Measurements from ENCODE around the gene BASP1.

BASP1 gene

GRCh38 chr5:17192191-17192590 lies 25.2 kb upstream of the BASP1 start:
- DNase-seq: no peak

DNA sequence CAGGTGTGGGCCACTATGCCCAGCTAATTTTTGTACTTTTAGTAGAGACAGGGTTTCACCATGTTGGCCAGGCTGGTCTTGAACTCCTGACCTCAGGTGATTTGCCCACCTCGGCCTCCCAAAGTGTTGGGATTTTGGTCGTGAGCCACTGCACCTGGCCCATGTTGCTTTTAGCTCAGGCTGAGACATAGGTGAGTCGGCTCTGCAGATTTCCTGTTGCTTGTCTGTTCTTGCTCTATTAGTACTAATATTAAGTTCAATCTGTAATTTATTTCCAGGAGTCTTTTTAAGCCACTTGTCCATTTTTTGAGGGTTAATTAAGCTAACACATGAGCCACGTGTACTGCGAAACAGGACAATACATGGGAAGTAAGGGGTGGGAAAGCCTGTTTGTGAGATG lies 21.4 kb upstream of the BASP1 start:
- no peak for DNase-seq

- no peak for DNase-seq
Observed at GRCh38 chr5:17196697-17197096, 20.7 kb upstream of the BASP1 start.

- peak; percentile 59 for DNase-seq
Observed at GRCh38 chr5:17203329-17204132, 13.9 kb upstream of the BASP1 start.

DNA sequence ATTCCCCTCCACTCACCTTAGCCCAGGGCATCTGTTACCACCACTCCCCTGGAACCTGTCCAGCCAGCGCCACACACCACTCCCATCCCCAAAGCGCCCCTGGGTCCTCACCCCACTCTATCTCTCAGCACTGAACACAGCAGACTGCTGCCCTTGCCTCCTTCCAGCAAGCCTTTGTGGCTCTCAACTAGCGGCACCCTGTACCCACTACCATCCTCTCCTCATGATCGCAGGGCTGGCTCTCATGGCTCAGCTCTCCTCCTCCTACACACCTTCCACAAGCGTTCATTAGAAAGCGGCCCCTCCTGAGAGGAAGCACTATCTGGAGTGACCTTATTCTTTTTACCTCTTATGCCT lies 13.3 kb upstream of the BASP1 start:
- DNase-seq: no peak

DNA sequence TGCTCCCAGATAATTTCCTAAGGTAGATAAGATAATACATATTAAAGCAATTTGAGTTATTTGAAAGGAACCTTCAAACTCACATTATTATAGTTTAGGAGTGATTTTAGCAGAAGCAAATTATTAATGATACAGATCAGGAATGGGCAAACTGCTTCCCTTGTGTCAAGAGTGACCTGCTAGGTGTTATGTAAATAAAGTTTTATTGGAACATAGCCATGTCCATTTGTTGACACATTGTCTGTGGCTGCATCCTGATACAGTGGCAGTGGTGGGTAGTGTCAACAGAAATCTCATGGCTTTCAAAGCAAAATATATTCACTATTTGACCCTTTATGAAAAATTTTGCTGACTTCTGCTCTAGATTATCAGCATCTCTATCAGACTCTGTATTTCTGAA lies 11.4 kb upstream of the BASP1 start:
- no peak for DNase-seq

DNA sequence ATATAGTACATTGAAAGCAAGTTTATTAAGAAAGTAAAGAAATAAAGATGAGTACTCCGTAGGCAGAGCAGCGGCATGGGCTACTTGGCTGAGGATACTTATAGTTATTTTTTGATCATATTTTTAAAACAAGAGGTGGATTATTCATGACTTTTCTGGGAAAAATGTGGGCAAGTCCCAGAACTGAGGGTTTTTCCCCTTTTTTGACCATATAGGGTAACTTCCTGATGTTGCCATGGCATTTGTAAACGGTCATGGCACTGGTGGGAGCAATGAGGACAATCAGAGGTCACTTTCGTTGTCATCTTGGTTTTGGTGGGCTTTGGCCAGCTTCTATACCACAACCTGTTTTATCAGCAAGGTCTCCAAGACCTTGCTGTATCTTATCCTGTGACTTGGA lies 5.2 kb upstream of the BASP1 start:
- no peak for DNase-seq

GRCh38 chr5:17212996-17213395 lies 4.4 kb upstream of the BASP1 start:
- no peak for DNase-seq

GRCh38 chr5:17213938-17214337 lies 3.5 kb upstream of the BASP1 start:
- no peak for DNase-seq

- DNase-seq: no peak
Observed at GRCh38 chr5:17214893-17215292, 2.5 kb upstream of the BASP1 start.

DNA sequence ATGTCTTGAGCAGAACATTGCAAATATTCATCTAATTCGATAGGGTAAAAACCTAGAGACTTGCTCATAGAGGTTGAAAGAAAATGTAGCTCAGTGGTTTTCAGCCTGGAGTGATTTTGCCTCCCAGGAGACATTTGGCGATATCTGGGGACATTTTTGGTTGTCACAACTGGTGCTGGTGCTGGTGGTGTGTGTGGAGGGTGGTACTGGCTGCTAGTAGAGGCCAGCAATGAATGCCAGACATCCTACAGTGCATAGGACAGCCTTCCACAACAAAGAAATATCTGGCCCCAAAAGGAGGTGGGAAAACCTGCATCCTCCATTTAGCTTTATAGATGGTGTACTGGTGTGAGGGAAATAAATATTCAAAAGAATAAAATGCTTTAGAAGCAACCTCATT lies 2.1 kb upstream of the BASP1 start:
- DNase-seq: no peak

DNA sequence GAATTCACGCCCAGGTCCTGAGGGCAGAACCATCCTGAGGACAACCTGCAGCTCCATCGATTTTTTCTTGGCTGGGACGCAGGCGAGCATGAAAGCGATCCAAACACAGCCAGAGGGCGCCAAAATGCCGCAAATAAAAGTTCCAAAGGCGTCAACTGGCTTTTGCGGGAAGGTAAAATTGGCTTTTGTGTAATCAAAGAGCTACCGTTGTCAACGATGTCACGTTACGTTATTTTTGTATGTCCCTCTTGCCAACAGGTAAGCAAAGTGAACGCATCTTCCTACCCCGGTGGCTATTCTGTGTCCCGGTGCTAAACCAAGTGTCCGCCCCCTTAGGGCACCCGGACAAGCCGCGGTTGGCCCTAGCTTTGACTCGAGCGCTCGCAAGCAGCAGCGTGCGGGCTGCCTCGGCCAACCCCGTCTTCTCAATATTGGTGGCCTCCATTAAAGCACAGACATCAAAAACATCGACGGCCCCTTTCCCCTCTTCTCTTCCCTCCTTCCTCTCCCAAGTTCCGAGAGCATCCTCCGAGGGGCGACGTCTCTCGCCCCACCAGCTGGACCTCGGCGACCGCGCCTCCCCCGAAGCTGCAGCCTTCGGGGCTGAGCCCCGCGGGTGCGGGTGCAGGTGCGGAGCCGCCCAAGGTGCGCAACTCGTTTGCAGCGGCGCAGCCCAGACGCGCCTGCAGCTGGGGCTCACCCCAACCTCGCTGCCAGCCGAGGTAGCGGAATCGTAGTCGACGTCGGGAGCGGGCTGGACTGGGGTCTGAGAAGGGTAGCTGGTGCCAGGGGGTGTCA lies 1.1 kb upstream of the BASP1 start:
- peak; percentile 70 for DNase-seq

- no peak for DNase-seq
Observed at GRCh38 chr5:17216974-17217492, 398 bp upstream of the BASP1 start.

DNA sequence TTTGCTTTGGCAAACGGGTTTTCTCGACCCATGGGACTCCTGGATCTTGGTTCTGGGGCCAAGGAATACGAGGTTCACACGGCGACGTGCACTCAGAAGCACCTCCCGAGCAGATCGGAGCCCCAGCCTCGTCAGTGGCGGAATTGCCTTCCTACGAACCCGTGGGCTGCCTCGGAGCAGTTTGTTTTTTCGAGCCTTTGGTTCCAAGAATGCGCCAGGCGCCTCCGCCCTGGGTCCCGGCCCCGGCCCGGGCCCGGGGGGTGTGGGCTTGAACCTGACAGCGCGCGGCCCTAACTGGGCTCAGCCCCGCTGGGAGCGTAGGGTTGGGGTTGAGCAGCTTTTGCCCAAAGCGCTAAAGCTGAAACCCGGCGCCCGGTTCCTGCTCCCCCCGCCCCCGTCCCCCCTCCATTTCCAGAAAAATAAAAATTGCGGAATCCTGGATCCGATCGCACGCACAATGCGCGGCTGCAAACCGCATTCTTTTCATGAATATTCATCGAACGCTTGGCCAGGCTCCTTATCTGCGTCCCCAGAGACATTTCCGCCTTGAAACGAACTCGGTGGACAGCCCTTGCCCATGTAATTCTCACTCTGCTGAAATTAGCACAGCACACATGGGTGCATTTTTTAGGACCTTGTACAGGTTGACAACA lies 1.0 kb downstream of the BASP1 start:
- peak; percentile 49 for DNase-seq

GRCh38 chr5:17219006-17219422 lies 1.6 kb downstream of the BASP1 start:
- DNase-seq: no peak

DNA sequence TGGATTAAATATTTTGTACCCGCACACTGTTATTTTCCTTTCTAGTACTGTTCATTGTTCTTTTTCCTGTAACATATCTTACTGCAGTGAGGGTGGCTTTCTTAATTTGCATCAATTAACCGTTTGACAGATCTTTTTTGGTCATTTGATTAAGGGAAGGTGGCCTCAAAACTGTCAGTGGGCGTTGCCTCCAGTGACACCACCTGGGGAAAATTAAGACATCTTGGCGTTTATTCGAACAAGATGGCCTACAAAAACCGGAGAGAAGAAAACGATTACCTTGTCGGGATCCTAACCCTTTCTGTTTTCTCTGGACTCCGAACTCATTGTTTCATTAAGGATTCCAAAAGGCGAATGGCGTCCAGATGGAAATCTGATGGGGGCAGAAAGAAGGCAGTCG lies 2.0 kb downstream of the BASP1 start:
- no peak for DNase-seq

GRCh38 chr5:17219992-17220391 lies 2.6 kb downstream of the BASP1 start:
- no peak for DNase-seq

DNA sequence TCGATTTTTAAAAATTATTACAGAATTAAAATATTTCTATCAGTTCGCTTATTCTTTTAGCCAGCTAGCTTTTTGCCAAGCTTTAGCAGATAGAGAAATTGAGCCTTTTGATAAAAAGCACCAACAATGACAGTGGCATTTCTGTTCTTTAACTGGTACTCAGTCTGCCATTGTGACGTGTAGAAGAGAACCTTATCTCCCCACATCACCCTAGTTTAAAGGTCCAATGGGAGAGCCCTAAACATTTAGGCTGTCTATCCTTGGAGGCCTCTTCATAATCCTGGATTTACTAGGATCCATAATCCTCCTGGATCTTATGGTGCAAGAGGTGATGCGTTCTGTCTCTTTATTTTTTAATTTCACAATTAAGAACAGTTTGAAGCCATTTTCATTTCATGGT lies 3.0 kb downstream of the BASP1 start:
- DNase-seq: no peak

- no peak for DNase-seq
Observed at GRCh38 chr5:17221843-17222636, 4.6 kb downstream of the BASP1 start.

GRCh38 chr5:17222664-17223063 lies 5.2 kb downstream of the BASP1 start:
- no peak for DNase-seq

DNA sequence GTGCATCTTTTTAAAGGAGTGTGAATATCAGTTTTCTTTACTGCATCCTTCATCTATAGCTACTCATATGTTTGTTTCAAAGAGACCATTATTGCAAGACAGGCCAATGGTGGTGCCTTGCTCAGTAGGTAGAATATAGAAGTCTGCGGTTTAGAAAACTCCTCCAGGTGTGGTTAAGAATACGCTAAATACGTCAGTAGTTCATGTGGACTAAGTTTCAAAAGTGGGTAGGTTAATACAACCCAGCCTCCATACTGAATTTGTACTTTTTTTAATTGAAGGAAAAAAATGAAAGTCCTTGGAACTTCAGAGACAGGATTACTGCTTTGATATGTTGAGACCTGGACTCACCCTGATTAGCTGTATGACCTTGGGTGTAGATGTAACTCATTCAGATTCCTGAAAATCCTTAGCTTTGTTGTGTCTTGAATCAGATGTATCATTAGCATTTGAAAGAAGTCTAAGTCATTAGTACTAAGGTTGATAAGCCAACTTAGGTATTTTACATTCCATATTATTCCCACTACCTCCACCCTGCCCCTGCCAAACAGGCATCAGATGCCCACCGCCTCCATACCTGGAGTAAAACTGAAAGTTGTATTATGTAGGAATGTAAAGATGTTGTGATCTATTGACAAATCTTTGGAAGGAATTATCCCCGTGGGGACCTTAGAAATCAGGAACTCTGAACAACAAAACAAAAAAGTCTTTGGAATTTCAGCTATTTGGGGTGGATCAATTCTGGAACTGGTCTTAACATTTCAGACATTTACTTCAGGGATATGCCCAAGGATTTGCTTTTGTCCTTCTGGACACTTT lies 6.1 kb downstream of the BASP1 start:
- DNase-seq: no peak
